Ectodermal cell (in vitro differentiated cells): ENCODE results near the gene VSTM4.

Experiments
- H3K27ac ChIP-seq: 2 replicates; pipeline ENCODE4 v1.7.0; 2013; ENCODE audit warnings: mild to moderate bottlenecking, low read depth, low read length; ENCODE audit not compliant: insufficient read depth, poor library complexity, severe bottlenecking
- H3K27me3 ChIP-seq: 2 replicates; pipeline ENCODE4 v1.7.0; 2013; ENCODE audit warnings: mild to moderate bottlenecking, low read length; ENCODE audit not compliant: insufficient read depth, control insufficient read depth, poor library complexity, severe bottlenecking
- H3K36me3 ChIP-seq: one replicate; pipeline ENCODE4 v1.7.0; 2013; ENCODE audit warnings: low read length; ENCODE audit not compliant: control insufficient read depth, insufficient read depth
- H3K4me1 ChIP-seq: one replicate; pipeline ENCODE4 v1.7.0; 2013; ENCODE audit warnings: low read length; ENCODE audit not compliant: control insufficient read depth, insufficient read depth
- H3K4me3 ChIP-seq: 2 replicates; pipeline ENCODE4 v1.7.0; 2013; ENCODE audit warnings: low read depth, low read length, control low read depth; ENCODE audit not compliant: insufficient read depth
- H3K9me3 ChIP-seq: 2 replicates; pipeline ENCODE4 v1.7.0; 2013; ENCODE audit warnings: mild to moderate bottlenecking, low read length, moderate library complexity; ENCODE audit not compliant: control insufficient read depth
- WGBS, 2 experiments: methylation state at CpG; one replicate each; pipeline ENCODE4 v1.1.7; 2013; ENCODE audit warnings: missing lambda C conversion rate in 2 of 2; 5-methylcytosine and 5-hydroxymethylcytosine counted together

The VSTM4 gene

GRCh38 chr10:49050906-49051305 is 64.4 kb downstream of the VSTM4 start:
- no peaks in the 10 kb centered on the region for H3K4me1 ChIP-seq
- no peak overlapping the region for H3K27ac ChIP-seq
- H3K9me3 ChIP-seq = no peaks in the 10 kb centered on the region
- no peaks in the 10 kb centered on the region for H3K36me3 ChIP-seq
- H3K4me3 ChIP-seq = no peak overlapping the region
- 90 to 95% methylated on average over 3 of the region's 3 CpGs for WGBS, 2 experiments
- H3K27me3 ChIP-seq = no peaks in the 10 kb centered on the region

GRCh38 chr10:49050366-49050765 is 65.0 kb downstream of the VSTM4 start:
- H3K9me3 ChIP-seq = no peaks in the 10 kb centered on the region
- H3K4me3 ChIP-seq = no peak overlapping the region
- no peak overlapping the region for H3K27ac ChIP-seq
- no peaks in the 10 kb centered on the region for H3K4me1 ChIP-seq
- WGBS, 2 experiments = 90 to 98% methylated on average over 2 of the region's 2 CpGs
- no peaks in the 10 kb centered on the region for H3K36me3 ChIP-seq
- H3K27me3 ChIP-seq = no peaks in the 10 kb centered on the region

GRCh38 chr10:49049660-49050059 is 65.7 kb downstream of the VSTM4 start:
- no peak overlapping the region for H3K27ac ChIP-seq
- H3K9me3 ChIP-seq = no peaks in the 10 kb centered on the region
- WGBS, 2 experiments = 93 to 97% methylated on average over 4 of the region's 4 CpGs
- no peaks in the 10 kb centered on the region for H3K36me3 ChIP-seq
- no peaks in the 10 kb centered on the region for H3K4me1 ChIP-seq
- no peak overlapping the region for H3K4me3 ChIP-seq
- H3K27me3 ChIP-seq = no peaks in the 10 kb centered on the region

- Histone ChIP-seq H3K27me3 (no peaks in the 10 kb centered on the region), H3K4me3 (no peak overlapping the region), H3K4me1 (no peaks in the 10 kb centered on the region), H3K9me3 (no peaks in the 10 kb centered on the region), H3K27ac (no peak overlapping the region), H3K36me3 (no peaks in the 10 kb centered on the region)
- 86 to 96% methylated on average over 11 of the region's 11 CpGs for WGBS, 2 experiments
These were observed 68.1 kb downstream of the VSTM4 start for GRCh38 chr10:49047128-49047639.

GRCh38 chr10:49044293-49045193 is 70.8 kb downstream of the VSTM4 start:
- no peak overlapping the region for H3K27ac ChIP-seq
- H3K9me3 ChIP-seq = no peaks in the 10 kb centered on the region
- no peak overlapping the region for H3K4me3 ChIP-seq
- H3K27me3 ChIP-seq = no peaks in the 10 kb centered on the region
- WGBS, 2 experiments = 93 to 98% methylated on average over 4 of the region's 5 CpGs
- no peaks in the 10 kb centered on the region for H3K4me1 ChIP-seq
- H3K36me3 ChIP-seq = no peaks in the 10 kb centered on the region

- Histone ChIP-seq H3K4me3 (no peak overlapping the region), H3K9me3 (no peaks in the 10 kb centered on the region)
- WGBS, 2 experiments = 83 to 91% methylated on average over 4 of the region's 4 CpGs
These were observed 74.7 kb downstream of the VSTM4 start for GRCh38 chr10:49040601-49041000.

GRCh38 chr10:49039409-49039808 is 75.9 kb downstream of the VSTM4 start:
- Histone ChIP-seq H3K27ac (no peak overlapping the region), H3K4me1 (no peaks in the 10 kb centered on the region), H3K9me3 (no peaks in the 10 kb centered on the region), H3K4me3 (no peak overlapping the region), H3K36me3 (no peaks in the 10 kb centered on the region), H3K27me3 (no peaks in the 10 kb centered on the region)
- 94 to 95% methylated on average over 7 of the region's 7 CpGs for WGBS, 2 experiments

More at GRCh38 chr10:49040601-49041000, 74.7 kb downstream of the VSTM4 start:
- Histone ChIP-seq H3K27ac (no peak overlapping the region), H3K36me3 (no peaks in the 10 kb centered on the region), H3K27me3 (no peaks in the 10 kb centered on the region), H3K4me1 (no peaks in the 10 kb centered on the region)

- WGBS, 2 experiments = 94 to 95% methylated on average over 5 of the region's 5 CpGs
- Histone ChIP-seq H3K27ac (no peak overlapping the region), H3K4me3 (no peak overlapping the region), H3K4me1 (no peaks in the 10 kb centered on the region), H3K27me3 (no peaks in the 10 kb centered on the region), H3K36me3 (no peaks in the 10 kb centered on the region), H3K9me3 (no peaks in the 10 kb centered on the region)
These were observed 76.6 kb downstream of the VSTM4 start for GRCh38 chr10:49038711-49039110.

- Histone ChIP-seq H3K4me1 (no peaks in the 10 kb centered on the region), H3K4me3 (no peak overlapping the region), H3K27me3 (no peaks in the 10 kb centered on the region), H3K9me3 (no peaks in the 10 kb centered on the region), H3K27ac (no peak overlapping the region), H3K36me3 (no peaks in the 10 kb centered on the region)
- 89 to 91% methylated on average over 7 of the region's 7 CpGs for WGBS, 2 experiments
These were observed 78.1 kb downstream of the VSTM4 start for GRCh38 chr10:49037187-49037586.

GRCh38 chr10:49036638-49037037 is 78.7 kb downstream of the VSTM4 start:
- H3K27ac ChIP-seq = no peak overlapping the region

More at GRCh38 chr10:49036638-49037037, 78.7 kb downstream of the VSTM4 start:
- Histone ChIP-seq H3K4me3 (no peak overlapping the region), H3K36me3 (no peaks in the 10 kb centered on the region), H3K9me3 (no peaks in the 10 kb centered on the region), H3K27me3 (no peaks in the 10 kb centered on the region), H3K4me1 (no peaks in the 10 kb centered on the region)
- 96 to 97% methylated on average over 3 of the region's 3 CpGs for WGBS, 2 experiments
